VCaP (cell line): ENCODE data around the gene TCF12.
A peak's percentile ranks its signal among the peaks of the same experiment; 100 is the strongest.

ENCODE experiments used
- H3K27ac ChIP-seq: fragments of 450-650 bp; 2 replicates; pipeline ENCODE4 v1.5.1; 2017
- TF ChIP-seq, protein P1 (sequence below): fragments of 450-650 bp; conservative IDR thresholded peaks from 2 replicates; pipeline ENCODE4 v1.5.1; 2017; ENCODE audit warnings: mild to moderate bottlenecking, moderate library complexity

The TCF12 gene

GRCh38 chr15:57236561-57237300 is 318.3 kb downstream of the TCF12 start:
- H3K27ac ChIP-seq, result peak overlapping the region; percentile 26; the same call in 1 of the 2 replicates
- TF ChIP-seq, protein P1, sequence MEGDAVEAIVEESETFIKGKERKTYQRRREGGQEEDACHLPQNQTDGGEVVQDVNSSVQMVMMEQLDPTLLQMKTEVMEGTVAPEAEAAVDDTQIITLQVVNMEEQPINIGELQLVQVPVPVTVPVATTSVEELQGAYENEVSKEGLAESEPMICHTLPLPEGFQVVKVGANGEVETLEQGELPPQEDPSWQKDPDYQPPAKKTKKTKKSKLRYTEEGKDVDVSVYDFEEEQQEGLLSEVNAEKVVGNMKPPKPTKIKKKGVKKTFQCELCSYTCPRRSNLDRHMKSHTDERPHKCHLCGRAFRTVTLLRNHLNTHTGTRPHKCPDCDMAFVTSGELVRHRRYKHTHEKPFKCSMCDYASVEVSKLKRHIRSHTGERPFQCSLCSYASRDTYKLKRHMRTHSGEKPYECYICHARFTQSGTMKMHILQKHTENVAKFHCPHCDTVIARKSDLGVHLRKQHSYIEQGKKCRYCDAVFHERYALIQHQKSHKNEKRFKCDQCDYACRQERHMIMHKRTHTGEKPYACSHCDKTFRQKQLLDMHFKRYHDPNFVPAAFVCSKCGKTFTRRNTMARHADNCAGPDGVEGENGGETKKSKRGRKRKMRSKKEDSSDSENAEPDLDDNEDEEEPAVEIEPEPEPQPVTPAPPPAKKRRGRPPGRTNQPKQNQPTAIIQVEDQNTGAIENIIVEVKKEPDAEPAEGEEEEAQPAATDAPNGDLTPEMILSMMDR, result no peak

DNA sequence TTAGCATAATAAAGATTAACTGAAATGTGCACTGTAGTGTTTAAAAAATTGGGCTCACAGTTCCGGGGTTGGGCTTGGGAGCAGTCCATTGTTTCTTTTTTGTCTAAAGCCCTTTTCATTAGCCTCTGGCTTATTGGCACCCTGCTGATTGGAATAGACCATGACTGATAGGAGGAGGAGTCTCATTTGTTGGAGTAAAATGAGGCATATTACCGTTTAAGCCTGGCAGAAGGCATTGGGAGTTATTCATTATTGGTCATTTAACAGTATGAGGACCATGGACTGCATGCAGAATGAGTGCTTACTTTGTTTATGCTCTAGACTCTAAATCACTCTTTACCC is 318.8 kb downstream of the TCF12 start:
- peak overlapping the region; percentile 26; the same call in 1 of the 2 replicates for H3K27ac ChIP-seq
- TF ChIP-seq, protein P1, result no peak

DNA sequence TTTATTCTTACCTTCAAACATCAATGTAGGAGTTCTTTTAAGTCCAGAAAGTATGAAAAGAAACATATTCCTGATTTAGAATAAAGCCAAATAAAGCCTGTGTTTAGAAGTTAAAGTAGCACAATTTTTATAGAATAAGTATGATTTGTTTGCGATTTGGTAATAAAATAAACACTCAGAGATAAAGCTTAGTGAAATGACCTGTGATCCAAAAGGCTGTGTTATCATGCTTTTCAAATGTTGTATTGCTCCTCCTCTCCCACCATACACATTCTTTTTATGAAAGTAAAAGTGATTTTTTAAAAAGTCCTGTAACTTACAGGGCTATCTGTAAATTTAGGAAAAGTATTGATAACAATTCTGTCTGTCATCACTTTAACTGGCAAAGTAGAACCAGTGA is 319.2 kb downstream of the TCF12 start:
- H3K27ac ChIP-seq, result no peak overlapping the region
- TF ChIP-seq, protein P1, result no peak

GRCh38 chr15:57245130-57245529 is 326.7 kb downstream of the TCF12 start:
- no peak overlapping the region for H3K27ac ChIP-seq
- TF ChIP-seq, protein P1, result no peak

DNA sequence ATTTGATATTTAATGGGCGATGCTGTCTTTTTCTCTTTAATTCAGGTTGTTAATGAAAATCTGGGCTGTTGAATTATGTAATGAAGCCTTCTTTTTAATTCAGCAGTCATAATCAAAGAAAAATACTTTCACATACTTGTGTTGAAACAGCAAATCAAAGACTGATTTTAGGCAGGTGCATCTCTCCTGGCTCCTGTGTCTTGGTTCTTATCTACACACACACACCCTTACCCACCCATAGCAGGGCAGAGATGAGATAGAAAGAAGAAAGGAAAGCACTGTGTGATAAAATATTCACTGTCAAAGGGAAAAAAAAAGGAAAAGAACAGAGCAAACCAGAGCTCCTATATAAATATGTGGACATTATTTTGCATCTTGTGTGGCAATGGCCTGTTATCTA is 327.3 kb downstream of the TCF12 start:
- no peak overlapping the region for H3K27ac ChIP-seq
- TF ChIP-seq, protein P1, result no peak

DNA sequence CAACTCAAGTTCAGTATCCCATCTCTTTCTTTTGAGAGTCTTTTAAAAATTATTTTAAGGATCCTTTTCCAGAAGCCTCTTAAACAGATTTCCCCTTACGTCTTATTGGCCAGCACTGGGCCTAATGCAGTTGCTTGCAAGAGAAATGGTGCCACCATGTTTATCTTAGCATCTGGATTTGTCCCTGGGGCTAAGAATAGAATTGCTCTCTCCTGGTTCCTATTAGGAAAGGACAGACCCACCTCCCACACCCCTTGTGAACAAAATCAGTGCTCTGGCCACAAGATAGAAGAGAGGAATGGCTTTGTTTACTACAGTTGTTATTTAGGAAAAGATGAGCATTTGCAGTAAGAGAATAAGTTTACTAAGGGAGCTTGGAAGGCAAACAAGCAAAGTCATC is 329.6 kb downstream of the TCF12 start:
- H3K27ac ChIP-seq, result no peak overlapping the region
- TF ChIP-seq, protein P1, result no peak

- H3K27ac ChIP-seq, result no peak overlapping the region
Observed at GRCh38 chr15:57251308-57251707, 332.9 kb downstream of the TCF12 start.

More at GRCh38 chr15:57251308-57251707, 332.9 kb downstream of the TCF12 start:
- TF ChIP-seq, protein P1, result no peak
